ENCODE data around the gene SLC39A6.
"Not testable (repeated sequence)": the region's sequence is repeated elsewhere in the genome, so short reads cannot be mapped to it uniquely, and the experiment has no call there.

Gene SLC39A6

GRCh38 chr18:36108601-36109000 is 20.5 kb downstream of the SLC39A6 start:
- in situ Hi-C loops (cut with HindIII; ENCODE audit: low pct_unique_long_range_greater_than_20kb, low sequenced_read_pairs): no loop called here
- TF ChIP-seq JUND (IDR thresholded peaks at IDR 0.05; ENCODE audit: low read depth): no peak
- no peak for DNase-seq (ENCODE audit: low read depth in 1 of 2, low spot score in 1 of 2)

GRCh38 chr18:36108196-36108595 is 20.9 kb downstream of the SLC39A6 start:
- in situ Hi-C loops (cut with HindIII; ENCODE audit: low pct_unique_long_range_greater_than_20kb, low sequenced_read_pairs): no loop called here
- TF ChIP-seq JUND (IDR thresholded peaks at IDR 0.05; ENCODE audit: low read depth): no peak
- DNase-seq (ENCODE audit: low read depth in 1 of 2, low spot score in 1 of 2): no peak

GRCh38 chr18:36107477-36107876 is 21.7 kb downstream of the SLC39A6 start:
- no peak for TF ChIP-seq JUND (IDR thresholded peaks at IDR 0.05; ENCODE audit: low read depth)
- in situ Hi-C loops (cut with HindIII; ENCODE audit: low pct_unique_long_range_greater_than_20kb, low sequenced_read_pairs): no loop called here

GRCh38 chr18:36104749-36105148 is 24.4 kb downstream of the SLC39A6 start:
- DNase-seq (ENCODE audit: low read depth in 1 of 2, low spot score in 1 of 2): no peak
- no peak for TF ChIP-seq JUND (IDR thresholded peaks at IDR 0.05; ENCODE audit: low read depth)
- in situ Hi-C loops (cut with HindIII; ENCODE audit: low pct_unique_long_range_greater_than_20kb, low sequenced_read_pairs): no loop called here

More at GRCh38 chr18:36107477-36107876, 21.7 kb downstream of the SLC39A6 start:
- DNase-seq (ENCODE audit: low read depth in 1 of 2, low spot score in 1 of 2): no peak

- no peak for DNase-seq (ENCODE audit: low read depth in 1 of 2, low spot score in 1 of 2)
- TF ChIP-seq JUND (IDR thresholded peaks at IDR 0.05; ENCODE audit: low read depth): no peak
- in situ Hi-C loops (cut with HindIII; ENCODE audit: low pct_unique_long_range_greater_than_20kb, low sequenced_read_pairs): no loop called here
Observed at GRCh38 chr18:36101943-36102342, 27.2 kb downstream of the SLC39A6 start.

- in situ Hi-C loops (cut with HindIII; ENCODE audit: low pct_unique_long_range_greater_than_20kb, low sequenced_read_pairs): no loop called here
- DNase-seq (ENCODE audit: low read depth in 1 of 2, low spot score in 1 of 2): no peak
- no peak for TF ChIP-seq JUND (IDR thresholded peaks at IDR 0.05; ENCODE audit: low read depth)
Observed at GRCh38 chr18:36099311-36099710, 29.8 kb downstream of the SLC39A6 start.

GRCh38 chr18:36096955-36097354 is 32.2 kb downstream of the SLC39A6 start:
- TF ChIP-seq JUND (IDR thresholded peaks at IDR 0.05; ENCODE audit: low read depth): no peak
- in situ Hi-C loops (cut with HindIII; ENCODE audit: low pct_unique_long_range_greater_than_20kb, low sequenced_read_pairs): no loop called here

GRCh38 chr18:36095936-36096519 is 33.1 kb downstream of the SLC39A6 start:
- no peak for TF ChIP-seq JUND (IDR thresholded peaks at IDR 0.05; ENCODE audit: low read depth)
- in situ Hi-C loops (cut with HindIII; ENCODE audit: low pct_unique_long_range_greater_than_20kb, low sequenced_read_pairs): no loop called here
- peak in 1 of 2 experiments; percentile 66 for DNase-seq (ENCODE audit: low read depth in 1 of 2, low spot score in 1 of 2)

More at GRCh38 chr18:36096955-36097354, 32.2 kb downstream of the SLC39A6 start:
- peak in 1 of 2 experiments; percentile 64 for DNase-seq (ENCODE audit: low read depth in 1 of 2, low spot score in 1 of 2)

GRCh38 chr18:36094431-36094830 is 34.7 kb downstream of the SLC39A6 start:
- peak in 1 of 2 experiments; percentile 45 for DNase-seq (ENCODE audit: low read depth in 1 of 2, low spot score in 1 of 2)
- in situ Hi-C loops (cut with HindIII; ENCODE audit: low pct_unique_long_range_greater_than_20kb, low sequenced_read_pairs): no loop called here
- TF ChIP-seq JUND (IDR thresholded peaks at IDR 0.05; ENCODE audit: low read depth): no peak

- DNase-seq (ENCODE audit: low read depth in 1 of 2, low spot score in 1 of 2); in situ Hi-C loops (cut with HindIII; ENCODE audit: low pct_unique_long_range_greater_than_20kb, low sequenced_read_pairs): not testable (repeated sequence)
Observed at GRCh38 chr18:36092116-36092515, 37.0 kb downstream of the SLC39A6 start.

- no peak for DNase-seq (ENCODE audit: low read depth in 1 of 2, low spot score in 1 of 2)
- in situ Hi-C loops (cut with HindIII; ENCODE audit: low pct_unique_long_range_greater_than_20kb, low sequenced_read_pairs): no loop called here
- no peak for TF ChIP-seq JUND (IDR thresholded peaks at IDR 0.05; ENCODE audit: low read depth)
Observed at GRCh38 chr18:36089001-36089400, 40.1 kb downstream of the SLC39A6 start.

GRCh38 chr18:36088256-36088655 is 40.9 kb downstream of the SLC39A6 start:
- TF ChIP-seq JUND (IDR thresholded peaks at IDR 0.05; ENCODE audit: low read depth): no peak
- no peak for DNase-seq (ENCODE audit: low read depth in 1 of 2, low spot score in 1 of 2)
- in situ Hi-C loops (cut with HindIII; ENCODE audit: low pct_unique_long_range_greater_than_20kb, low sequenced_read_pairs): no loop called here

- TF ChIP-seq JUND (IDR thresholded peaks at IDR 0.05; ENCODE audit: low read depth): no peak
- in situ Hi-C loops (cut with HindIII; ENCODE audit: low pct_unique_long_range_greater_than_20kb, low sequenced_read_pairs): no loop called here
Observed at GRCh38 chr18:36086186-36086585, 43.0 kb downstream of the SLC39A6 start.

GRCh38 chr18:36085195-36085594 is 43.9 kb downstream of the SLC39A6 start:
- no peak for DNase-seq (ENCODE audit: low read depth in 1 of 2, low spot score in 1 of 2)
- no peak for TF ChIP-seq JUND (IDR thresholded peaks at IDR 0.05; ENCODE audit: low read depth)
- in situ Hi-C loops (cut with HindIII; ENCODE audit: low pct_unique_long_range_greater_than_20kb, low sequenced_read_pairs): no loop called here

More at GRCh38 chr18:36086186-36086585, 43.0 kb downstream of the SLC39A6 start:
- no peak for DNase-seq (ENCODE audit: low read depth in 1 of 2, low spot score in 1 of 2)
